ENCODE measurements around the gene NEB.
"Not testable (repeated sequence)": the region's sequence is repeated elsewhere in the genome, so short reads cannot be mapped to it uniquely, and the experiment has no call there.

Gene NEB

GRCh38 chr2:151651274-151651673 lies 83.0 kb downstream of the NEB start:
- DNase-seq (ENCODE audit: low read depth) = no peak

- DNase-seq (ENCODE audit: low read depth) = no peak
Measured at GRCh38 chr2:151650456-151650855, 83.8 kb downstream of the NEB start.

DNA sequence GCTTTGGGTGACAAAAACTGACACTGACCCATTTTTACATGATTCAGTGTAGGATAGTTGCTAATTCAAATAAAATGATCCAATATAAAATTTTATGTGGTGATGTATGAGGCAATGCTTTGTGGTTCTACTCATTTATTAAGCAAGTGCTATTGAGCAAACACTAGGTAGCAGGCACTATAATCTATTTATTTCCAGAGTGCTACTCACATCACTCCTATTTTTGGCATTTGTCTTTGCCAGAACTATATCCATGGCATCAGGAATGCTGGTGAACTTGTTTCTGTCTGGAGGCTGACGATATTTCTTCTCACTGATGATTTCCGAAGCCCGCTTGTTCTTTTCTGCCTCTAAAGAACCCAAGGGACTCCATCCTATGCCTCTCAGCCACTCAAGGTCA lies 84.3 kb downstream of the NEB start:
- no peak for DNase-seq (ENCODE audit: low read depth)

DNA sequence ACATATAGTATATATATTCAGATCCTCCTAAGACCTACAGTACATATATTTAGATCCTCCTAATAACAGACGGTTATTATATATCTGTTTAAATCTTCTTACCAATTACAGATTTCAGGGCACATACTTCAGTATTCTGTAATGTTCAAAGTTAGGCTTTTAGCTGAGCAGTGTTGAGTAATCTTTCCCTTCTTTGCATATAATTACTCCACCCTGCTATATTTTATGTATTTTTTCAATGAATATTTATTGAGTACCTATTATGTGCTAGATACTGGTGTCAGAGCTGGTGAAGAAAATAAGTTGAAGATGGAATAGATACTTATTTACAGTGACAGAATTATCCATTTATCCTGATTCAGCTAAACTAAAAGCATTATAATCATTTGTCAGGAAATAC lies 84.9 kb downstream of the NEB start:
- no peak for DNase-seq (ENCODE audit: low read depth)

DNA sequence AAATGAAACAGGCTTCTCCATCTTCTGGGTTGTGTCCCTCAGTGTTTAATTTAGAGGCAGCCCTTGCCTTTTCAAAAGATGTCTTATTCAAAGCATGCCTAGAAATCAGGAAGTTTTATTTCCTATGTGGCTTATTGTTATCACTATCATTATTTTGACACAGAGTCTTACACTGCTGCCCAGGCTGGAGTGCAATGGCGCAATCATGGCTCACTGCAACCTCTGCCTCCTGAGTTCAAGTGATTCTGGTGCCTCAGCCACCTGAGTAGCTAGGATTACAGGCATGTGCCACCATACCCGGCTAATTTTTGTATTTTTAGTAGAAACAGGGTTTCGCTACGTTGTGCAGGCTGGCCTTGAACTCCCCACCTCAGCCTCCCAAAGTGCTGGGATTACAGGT lies 87.8 kb downstream of the NEB start:
- DNase-seq (ENCODE audit: low read depth) = not testable (repeated sequence)

DNA sequence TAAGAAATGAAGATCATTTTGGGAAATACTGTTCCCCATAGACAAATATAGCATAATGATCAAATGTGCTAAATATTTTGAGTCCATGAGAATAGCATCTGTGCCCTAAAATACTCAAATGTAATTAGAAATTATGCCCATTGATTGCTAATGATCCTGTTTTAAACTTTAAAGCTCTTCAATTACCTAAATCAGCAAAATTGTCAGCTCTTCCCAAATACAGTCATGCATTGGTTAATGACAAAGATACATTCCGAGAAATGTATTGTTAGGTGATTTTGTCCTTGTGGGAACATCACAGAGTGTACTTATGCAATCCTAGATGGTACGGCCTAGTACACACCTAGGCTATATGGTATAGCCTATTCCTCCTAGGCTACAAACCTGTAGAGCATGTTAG lies 89.7 kb downstream of the NEB start:
- DNase-seq (ENCODE audit: low read depth) = no peak

DNA sequence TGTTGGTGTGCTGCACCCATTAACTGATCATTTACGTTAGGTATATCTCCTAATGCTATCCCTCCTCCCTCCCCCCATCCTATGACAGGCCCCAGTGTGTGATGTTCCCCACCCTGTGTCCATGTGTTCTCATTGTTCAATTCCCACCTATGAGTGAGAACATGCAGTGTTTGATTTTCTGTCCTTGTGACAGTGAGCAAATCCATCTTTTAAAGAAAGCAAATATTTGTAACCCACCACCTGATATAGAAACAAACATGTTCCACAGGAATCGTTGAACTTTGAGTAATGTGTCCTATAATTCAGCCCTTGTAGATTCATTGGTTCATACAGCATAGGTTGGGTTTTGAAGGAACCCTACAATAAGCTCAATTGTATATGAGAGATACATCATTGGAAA lies 92.4 kb downstream of the NEB start:
- not testable (repeated sequence) for DNase-seq (ENCODE audit: low read depth)

DNA sequence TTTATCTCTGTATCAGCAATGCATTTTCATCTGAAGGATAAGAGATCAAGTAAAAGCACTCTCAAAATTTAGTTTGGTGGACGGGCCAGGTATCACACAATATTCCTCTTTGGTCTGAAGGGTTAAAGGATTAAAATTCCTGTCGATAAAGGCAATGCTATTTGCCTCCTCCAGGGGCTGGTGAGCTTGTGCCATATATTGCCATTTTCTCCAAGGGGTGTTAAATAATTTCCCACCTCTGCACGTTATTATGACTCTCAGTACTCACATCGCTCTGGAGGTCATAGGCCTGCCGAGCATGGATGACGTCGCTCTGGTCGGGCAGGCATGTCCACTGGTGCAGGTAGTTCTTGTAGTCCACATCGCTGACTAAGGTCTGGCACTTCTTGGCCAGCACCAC lies 94.2 kb downstream of the NEB start:
- no peak for DNase-seq (ENCODE audit: low read depth)

- DNase-seq (ENCODE audit: low read depth) = no peak
Measured at GRCh38 chr2:151638990-151639389, 95.3 kb downstream of the NEB start.

GRCh38 chr2:151638191-151638933 lies 95.9 kb downstream of the NEB start:
- no peak for DNase-seq (ENCODE audit: low read depth)

DNA sequence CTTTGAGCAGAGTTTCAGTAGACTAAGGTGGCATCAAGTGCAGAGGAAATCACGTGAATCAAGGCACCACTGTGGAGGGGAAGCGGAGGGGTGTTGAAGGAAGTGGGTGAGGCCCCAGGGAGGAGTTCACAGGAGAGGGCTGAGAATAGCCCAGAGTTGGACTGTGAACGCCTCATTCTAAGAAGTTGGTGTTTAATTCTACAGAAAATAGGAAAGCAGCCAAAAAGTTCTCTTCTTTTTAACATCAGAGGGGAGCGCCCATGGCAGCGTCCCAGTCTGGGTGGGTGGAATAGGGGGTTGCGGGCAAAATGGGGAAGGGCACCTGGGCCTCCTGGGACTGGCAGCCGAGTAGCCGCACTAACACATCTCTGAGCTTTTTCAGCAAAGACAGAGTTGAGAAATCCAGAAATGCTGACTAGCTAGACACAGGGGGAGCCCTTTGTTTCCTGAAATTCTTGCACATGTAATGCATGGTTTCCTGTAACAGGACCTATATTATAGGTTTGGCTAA lies 97.0 kb downstream of the NEB start:
- DNase-seq (ENCODE audit: low read depth) = no peak

- DNase-seq (ENCODE audit: low read depth) = no peak
Measured at GRCh38 chr2:151634736-151635467, 99.4 kb downstream of the NEB start.

DNA sequence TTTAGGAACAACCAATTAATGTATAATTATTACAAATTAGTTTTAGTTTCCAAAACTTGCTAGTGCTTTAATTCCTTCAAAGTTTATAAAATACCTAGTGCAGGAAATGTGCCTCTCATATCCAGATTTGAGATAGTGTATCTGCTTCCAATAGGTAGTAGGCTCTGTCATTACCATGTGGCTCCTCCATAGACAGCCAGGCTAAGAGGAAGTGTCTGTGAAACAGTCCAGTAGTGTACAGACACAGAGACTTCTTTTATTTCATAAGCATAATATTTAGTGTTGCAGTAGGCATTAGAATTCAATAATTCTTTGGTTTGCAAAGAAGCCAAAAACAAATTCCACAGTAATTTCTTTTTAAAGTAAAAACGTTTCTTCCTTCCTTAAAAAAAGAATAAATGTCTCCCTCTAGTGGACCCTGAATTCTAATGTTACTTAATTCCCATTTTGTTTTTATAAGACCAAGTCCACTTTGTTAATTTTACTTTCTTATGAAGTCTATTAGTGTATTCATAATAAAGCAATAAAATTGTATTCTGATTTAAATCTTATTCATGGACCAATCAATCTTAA lies 101.2 kb downstream of the NEB start:
- DNase-seq (ENCODE audit: low read depth) = no peak

DNA sequence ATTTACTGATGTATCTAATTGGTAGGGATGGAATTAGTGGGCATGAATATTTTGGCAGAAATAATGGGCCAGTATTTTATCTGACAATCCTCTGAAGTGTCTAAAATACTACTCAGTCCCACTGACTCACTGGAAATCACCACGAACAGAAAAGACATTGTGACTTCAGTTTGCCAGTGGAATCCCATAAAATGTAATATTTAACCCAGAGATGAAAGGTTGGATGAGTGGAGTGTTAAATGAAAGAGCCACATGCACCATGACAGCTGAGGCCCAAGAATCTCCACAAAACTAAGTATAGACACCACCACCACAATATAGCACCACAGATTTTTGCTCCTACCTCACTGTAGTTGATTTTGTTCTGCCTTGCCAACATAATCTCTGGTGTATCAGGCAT lies 103.9 kb downstream of the NEB start:
- no peak for DNase-seq (ENCODE audit: low read depth)

DNA sequence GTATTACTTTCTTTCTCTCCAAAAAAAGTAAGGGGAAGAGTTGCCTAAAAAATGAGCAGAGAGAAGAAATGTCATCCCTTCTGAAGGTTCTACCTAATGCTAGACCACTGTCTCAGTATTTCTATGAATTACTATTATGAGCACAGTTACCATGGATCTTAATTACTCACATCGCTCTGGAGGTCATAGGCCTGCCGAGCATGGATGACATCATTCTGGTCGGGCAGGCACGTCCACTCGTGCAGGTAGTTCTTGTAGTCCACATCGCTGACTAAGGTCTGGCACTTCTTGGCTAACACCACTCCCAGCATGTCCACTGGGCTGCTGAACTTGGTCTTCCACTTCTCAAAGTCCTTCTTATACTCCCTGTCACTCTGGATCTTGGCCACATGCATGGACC lies 106.9 kb downstream of the NEB start:
- DNase-seq (ENCODE audit: low read depth) = no peak

DNA sequence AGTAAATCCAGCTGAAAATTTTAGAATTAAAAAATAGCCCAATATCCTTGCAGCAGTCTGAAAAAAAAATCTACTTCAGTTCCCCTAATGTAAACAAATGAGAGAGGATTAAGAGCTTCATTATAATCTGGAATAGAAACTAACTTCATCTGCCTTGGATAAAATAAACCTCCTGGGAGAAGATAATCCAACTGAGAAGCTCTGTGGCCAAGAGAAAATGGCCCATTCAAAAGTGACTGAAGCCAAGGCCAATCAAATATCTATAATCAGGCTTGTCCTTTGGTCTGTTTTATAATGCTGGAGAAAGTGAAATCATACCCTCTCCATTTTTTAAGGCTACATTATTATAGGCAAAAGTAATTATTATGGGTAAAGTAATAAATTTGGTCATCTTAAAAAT lies 110.0 kb downstream of the NEB start:
- DNase-seq (ENCODE audit: low read depth) = no peak

GRCh38 chr2:151623631-151624030 lies 110.6 kb downstream of the NEB start:
- DNase-seq (ENCODE audit: low read depth) = no peak

DNA sequence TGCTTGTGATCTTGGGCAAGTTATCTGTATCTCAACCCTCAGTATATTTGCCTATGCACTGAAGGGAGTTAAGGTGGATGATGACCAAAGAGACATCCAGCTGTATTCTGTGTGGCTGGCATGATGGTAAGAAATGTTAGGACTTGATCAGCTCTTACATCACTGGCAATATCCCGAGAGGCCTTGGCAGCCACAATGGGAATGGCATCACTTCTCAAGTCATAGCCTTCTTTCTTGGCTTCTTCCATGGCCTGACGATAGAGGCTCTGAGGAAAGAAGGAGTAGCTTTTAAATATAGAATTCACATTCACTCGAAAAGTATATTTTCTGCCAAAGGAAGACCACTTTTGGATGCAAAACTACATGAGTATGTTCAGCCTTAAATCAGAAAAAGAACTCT lies 113.5 kb downstream of the NEB start:
- DNase-seq (ENCODE audit: low read depth) = no peak

- no peak for DNase-seq (ENCODE audit: low read depth)
Measured at GRCh38 chr2:151619337-151619989, 114.8 kb downstream of the NEB start.

DNA sequence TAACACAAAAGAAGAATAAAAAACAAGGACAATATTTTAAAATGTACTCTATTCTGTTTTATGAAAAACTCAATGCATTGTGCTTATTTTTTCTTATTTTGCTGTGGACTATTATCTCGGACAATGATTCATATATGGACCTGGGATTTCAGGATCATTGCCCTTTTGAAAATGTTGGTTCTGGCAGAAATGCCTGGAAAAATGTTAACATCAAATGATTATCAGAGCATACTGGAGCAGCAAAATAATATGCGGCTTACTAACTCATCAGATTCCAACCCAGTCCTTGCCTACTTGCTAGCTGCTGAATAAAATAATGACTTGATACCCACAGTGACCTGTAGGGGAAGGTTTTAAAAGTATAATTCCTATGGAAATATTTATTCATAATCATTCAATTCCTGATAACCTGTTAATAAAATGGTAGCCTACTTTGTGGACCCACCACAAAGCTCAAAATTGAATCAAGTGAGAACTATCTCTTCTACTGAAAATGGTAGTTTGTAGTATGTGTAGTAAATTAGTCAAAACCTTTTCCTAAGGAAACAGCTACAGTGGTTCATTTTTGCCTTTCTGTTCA lies 117.4 kb downstream of the NEB start:
- no peak for DNase-seq (ENCODE audit: low read depth)

DNA sequence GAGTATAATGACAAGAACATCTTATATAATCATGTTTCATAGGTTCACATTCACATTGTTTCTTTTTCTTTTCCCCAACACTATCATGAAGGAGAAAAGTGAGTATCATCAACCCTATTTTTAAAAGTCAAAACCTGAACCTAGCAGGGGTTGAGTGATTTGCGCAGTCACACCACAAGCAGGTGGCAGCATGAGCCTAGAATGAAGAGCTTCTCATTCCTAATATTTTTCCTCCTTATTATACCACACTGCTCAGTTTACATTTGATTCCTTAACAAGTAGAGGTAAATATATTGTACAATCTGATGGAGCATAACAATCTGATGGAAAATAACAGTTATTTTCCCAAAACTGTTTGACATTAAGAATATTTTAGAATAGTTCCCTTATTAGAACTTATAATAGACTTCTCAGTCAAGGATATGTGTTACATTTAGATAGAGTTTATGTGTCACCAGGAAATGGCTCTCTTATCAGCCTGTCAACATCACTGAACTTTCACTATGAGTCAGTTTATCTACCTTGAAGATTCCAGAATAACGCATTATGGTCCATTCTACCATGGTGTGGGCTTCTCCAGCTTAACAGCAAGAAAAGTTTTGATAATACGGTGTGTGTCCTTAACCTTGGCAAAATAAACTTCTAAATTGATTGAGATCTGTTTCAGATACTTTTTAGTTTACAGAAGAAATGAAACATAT lies 119.5 kb downstream of the NEB start:
- DNase-seq (ENCODE audit: low read depth) = no peak

- DNase-seq (ENCODE audit: low read depth) = no peak
Measured at GRCh38 chr2:151614159-151614558, 120.1 kb downstream of the NEB start.

All from activated T-cell treated with anti-CD3 and anti-CD28 coated beads for 48 hours (primary cell).